ENCODE measurements around the gene BAAT.
"Not testable (repeated sequence)": the region's sequence is repeated elsewhere in the genome, so short reads cannot be mapped to it uniquely, and the experiment has no call there.

The BAAT gene

DNA sequence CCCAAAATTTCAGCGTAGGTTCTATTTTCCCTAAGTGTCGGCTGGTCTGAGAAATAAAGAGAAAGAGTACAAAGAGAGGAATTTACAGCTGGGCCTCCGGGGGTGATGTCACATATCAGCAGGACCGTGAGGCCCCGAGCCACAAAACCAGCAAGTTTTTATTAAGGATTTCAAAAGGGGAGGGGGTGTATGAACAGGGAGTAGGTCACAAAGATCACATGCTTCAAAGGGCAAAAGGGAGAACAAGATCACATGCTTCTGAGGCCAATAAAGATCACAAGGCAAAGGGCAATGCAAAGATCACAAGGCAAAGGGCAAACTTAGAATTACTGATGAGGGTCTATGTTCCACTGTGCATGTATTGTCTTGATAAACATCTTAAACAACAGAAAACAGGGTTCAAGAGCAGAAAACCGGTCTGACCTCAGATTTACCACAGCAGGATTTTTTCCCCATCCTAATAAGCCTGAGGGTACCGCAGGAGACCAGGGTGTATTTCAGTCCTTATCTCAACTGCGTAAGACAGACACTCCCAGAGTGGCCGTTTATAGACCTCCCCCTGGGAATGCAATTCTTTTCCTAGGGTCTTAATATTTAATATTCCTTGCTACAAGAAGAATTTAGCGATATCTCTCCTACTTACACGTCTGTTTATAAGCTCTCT lies at the start of gene BAAT:
BAAT (minus strand) TSS at position 134 of the 664 bp plus-strand sequence. CDS start 13,602 bp downstream, outside the sequence.
- not testable (repeated sequence) for DNase-seq (ENCODE audit: low read depth in 3 of 3)

DNA sequence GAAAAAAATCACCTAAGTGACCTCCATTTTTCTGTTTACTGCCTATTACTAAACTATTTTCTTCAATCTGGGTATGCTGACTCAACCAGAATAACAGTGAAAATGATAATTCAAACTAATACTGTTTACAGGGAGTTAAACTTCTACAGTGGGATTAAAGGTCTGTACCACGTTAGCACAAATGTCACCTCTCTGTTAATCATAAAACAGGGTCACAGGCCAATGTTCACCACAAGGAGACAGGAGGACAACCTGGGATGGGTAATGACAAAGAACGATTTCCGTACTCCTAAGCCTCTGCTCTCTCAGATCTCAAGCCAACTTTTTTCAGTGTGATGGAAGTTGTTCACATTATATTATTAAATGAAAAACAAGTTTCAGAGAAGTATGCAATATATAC lies 48.4 kb upstream of the BAAT start:
- DNase-seq (ENCODE audit: low read depth in 3 of 3), result no peak

DNA sequence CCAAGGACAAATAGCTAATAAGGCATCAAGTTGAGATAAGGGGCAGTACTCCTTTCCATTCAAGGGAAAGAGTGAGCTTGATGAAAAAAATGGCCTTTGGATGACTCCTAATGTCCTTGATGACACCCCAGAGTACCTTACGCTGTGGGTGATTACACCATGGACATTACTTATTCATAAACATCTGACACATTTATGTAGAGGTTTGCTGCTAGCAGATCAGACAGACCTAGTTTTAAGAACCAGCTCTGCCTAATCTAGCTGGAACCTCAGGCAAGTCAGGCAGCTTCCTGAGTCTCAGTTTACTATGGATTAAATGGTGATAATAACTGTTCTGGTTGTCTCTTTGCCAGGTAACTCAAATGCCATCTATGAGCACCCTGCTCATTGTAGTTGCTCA lies 47.9 kb upstream of the BAAT start:
- no peak for DNase-seq (ENCODE audit: low read depth in 3 of 3)

DNA sequence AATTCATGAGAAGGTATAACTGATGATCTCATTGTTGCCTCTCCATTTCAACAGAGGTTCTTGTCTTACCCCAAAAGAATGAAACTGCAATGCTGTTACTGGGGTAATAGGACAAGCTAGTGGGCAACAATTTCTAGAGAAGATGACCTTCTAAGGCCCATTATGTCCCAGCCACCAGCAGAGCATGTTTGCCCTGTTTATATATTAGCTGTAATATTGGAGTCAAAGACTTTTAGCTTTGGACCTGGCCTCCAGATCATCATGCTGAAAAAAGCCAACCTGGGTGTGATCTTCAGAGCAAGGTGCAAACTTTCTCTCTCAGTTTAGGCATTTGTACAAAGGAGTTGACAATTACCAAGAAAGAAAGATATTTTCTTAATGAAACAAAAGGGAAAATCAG lies 47.4 kb upstream of the BAAT start:
- no peak for DNase-seq (ENCODE audit: low read depth in 3 of 3)

DNA sequence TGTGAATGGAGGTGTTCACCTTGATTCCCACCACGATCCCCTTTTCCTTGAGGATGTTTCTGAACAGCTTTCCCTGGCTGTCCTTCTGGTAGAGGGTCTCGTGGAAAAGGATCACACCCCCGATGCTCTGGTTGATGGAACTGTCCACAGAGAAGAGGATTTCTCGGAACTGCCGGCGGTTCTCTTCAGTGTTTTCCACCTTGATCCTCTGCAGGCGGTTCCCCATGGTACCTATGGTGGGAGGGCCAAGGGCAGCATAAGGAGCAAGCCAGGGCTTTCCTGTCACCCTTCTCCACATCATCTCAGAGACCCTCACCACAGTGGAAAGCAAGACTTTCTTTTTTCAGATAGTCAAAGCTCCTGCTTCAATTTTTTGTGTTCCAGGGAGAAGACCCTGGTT lies 44.9 kb upstream of the BAAT start:
- no peak for DNase-seq (ENCODE audit: low read depth in 3 of 3)

DNA sequence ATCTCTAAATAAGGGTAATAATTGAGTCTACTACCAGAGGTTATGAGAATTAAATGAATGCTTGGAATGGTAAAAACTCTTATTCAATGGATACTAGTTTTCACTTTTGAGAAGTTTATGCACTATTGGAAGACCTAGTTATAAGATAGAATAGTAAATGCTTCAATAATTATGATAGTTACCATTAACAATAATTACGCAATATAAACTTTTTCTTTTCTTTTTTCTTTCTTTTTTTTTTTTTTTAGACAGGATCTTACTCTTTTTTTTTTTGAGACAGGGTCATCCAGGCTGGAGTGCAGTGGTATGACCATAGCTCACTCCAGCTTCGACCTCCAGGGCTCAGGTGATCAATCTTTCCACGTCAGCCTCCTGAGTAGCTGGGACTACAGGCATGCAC lies 44.1 kb upstream of the BAAT start:
- no peak for DNase-seq (ENCODE audit: low read depth in 3 of 3)

DNA sequence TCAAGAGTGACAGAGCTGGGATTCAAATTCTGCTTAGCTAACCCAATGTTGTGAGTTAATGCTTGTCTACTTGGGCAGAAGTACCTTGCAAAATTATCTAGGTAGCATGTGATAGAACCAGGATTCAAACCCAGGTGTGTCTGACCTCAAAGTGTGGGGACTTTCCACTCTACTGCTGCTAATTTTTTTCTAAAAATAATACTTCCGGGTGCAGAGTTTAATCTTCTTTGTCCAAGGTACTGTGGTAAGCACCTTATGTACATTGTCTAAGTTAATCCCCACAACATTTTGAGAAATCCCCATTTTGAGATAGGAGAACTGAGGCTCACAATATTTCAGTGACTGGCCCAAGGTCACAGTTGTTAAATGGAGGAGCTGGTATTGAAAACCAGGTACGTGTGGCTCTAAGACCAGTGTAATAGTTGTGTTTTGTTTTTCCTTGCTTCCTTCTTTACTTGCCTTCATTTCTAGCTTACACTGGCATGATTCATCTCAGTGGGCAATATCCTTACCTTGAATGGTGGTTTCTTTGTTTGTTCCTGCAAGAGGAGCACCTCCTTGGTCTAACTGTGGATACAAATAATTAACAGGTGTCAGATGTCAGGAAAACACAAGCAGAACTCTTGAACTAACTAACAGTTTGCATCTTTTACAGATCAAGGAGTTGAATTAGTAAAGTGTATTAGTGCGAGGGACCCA lies 43.3 kb upstream of the BAAT start:
- no peak for DNase-seq (ENCODE audit: low read depth in 3 of 3)

DNA sequence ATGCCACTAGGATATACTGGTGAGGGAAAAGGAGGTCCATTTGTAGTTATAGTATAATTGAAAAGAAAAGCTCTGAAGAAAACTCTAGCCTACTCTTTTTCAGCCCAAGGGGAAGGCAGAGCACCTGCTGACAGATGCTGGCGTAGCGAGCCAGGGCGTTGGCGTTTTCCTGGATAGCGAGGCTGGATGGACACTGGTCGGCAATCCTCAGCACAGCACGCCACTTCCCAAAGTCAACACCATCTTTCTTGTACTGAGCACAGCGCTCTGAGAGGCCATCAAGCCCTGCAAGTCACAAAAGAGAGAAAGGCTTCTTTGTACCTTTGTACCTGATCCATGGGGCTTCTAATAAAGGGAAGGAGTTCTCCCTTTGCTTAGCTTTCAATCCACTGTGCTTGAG lies 42.6 kb upstream of the BAAT start:
- DNase-seq (ENCODE audit: low read depth in 3 of 3), result no peak

DNA sequence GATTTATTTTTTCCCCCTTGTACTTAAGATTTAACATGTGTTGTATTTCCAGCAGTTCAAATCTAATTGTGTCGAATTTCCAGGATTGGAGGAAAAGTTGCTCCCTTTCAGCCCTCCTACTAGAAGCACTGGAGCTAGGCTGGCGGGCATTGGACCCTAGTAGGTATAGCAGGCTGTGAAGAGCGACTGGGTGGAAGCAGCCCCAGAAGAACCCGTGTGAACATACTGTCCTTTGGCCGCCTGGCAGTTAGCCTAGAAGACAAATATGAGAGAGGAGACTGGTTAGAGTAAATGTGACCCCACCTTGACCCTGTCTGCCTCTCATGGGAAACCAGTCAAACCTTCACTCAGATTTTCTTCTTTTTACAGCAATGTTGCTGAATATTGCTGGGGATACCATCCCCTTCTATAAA lies 36.9 kb upstream of the BAAT start:
- DNase-seq (ENCODE audit: low read depth in 3 of 3), result no peak

DNA sequence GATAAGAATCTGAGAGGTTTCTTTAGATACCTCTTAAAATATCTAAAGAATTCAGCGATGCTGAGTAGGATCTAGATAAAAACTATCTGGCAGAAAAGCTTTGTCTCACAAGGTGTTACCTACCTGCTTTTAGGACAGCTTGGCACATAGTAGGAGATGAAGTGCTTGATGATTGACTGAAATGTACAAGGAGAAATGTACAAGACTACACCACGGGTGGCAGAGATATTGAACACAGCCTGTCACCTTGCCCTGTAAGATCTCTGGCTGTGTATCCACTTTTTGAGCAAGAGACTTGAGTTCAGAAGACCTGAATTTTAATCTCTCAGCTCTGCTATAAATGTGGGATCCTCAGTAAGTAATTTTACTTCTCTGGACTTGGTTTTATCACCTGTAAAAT lies 35.1 kb upstream of the BAAT start:
- no peak for DNase-seq (ENCODE audit: low read depth in 3 of 3)

DNA sequence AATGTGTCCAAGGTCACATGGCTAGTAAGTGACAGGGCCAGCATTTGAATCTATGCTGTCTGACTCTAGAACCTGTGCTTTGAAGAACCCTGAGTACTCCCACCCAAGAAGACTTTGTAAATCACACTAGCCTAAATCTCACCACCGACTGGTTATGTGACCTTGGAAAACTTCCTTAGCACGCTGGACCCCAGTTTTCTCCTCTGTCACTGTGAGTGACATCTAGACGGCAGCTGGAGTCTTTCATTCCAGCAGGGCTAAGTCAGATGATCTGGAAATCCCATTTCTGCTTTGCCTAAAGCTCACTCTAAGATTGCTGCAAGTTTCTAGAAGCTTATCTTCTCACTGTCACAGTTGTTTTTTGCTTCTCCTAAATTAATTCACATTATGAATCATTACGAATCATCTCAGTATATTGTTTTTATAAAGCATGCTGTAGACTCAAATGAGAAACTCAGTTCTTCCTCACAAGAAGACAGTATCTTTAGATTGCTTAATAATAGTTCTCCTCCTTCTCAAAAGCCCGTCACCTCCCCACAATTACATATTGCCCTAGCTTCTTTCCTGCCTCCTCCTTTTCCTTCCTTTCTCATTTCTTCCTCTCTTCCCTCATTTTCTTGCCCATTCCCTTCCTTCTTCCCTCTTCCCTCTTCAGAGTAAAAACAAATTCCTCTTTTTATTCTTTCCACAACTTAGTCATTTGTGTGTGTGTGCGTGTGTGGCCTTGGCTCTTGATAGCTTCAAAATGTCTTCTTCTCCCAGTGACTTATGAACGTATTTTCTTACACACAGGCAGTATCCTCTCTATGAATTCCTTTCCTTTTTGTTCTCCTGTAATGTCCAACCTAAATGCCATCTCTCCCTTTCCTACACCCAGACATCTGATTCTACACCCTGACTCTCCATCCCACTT lies 34.0 kb upstream of the BAAT start:
- DNase-seq (ENCODE audit: low read depth in 3 of 3), result no peak

DNA sequence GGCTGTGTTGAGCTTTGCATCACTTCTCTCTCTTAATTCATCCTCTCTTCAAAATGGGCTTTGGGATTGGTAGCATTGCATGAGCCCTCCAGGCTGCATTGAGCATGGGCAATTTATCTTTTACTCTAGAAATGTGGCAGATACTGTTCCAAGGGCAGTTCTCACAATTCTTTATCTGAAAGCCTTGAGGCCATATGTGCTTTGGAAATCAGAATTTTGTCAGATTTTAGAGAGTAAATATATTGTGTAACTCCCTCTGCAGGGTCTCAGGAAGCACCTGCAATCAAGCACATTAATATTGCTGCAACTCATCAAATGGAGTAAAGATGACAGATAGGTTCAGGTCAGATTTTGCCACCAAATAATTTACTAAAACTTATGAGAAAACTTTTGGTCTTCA lies 33.2 kb upstream of the BAAT start:
- DNase-seq (ENCODE audit: low read depth in 3 of 3), result no peak

DNA sequence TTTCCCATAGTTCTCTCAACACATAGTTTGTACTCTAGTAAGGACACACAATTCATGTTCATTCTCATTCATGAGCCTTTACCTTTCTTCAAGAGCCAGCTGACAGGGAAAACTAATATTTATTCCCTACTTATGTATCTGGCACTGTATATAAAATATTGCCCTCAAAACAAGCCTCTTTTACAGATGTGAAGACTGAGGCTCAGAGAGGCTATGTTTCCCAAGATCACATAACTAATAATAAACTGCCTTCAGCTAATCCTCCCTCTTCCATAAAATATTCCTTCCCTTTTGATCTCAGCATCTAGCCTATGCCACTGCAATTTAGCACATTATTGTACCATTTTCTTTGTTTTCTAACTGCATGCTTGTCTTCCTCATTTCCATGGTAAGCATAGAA lies 32.6 kb upstream of the BAAT start:
- no peak for DNase-seq (ENCODE audit: low read depth in 3 of 3)

DNA sequence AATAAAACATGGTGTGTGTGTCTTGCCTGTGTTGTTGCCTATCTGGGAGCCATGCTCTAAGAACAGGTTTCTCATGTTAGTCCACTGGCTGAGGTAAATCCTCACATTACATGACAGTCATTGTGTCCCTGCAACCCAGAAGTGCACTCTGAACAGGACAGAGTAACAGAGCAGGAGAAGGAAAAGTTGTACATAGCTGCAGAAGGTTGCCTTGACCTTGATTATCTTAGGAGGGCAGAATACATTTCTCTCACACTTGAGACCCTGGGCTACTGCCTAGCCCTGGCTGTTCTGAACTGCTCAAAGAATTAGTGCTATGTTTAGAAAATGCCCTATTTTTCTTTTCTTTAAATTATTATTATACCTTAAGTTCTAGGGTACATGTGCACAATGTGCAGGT lies 30.8 kb upstream of the BAAT start:
- no peak for DNase-seq (ENCODE audit: low read depth in 3 of 3)

DNA sequence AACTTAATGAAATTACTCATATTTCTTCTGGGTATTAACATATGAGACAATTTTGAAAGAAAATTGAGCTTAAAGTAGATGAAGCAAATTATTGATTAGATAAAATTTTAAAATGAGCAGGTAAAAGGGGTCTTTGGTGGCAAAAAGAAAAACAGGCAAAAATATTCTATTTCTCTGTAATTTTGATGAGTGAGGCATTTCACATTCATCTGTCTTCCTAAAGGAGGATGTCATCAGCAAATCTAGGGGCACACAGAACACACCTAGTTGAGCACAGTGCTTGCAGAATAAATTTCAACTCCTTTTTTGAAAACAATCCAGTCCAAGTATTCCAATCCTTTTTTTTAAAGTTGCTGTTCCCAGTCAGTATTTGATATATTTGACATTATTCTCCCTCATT lies 30.0 kb upstream of the BAAT start:
- no peak for DNase-seq (ENCODE audit: low read depth in 3 of 3)

DNA sequence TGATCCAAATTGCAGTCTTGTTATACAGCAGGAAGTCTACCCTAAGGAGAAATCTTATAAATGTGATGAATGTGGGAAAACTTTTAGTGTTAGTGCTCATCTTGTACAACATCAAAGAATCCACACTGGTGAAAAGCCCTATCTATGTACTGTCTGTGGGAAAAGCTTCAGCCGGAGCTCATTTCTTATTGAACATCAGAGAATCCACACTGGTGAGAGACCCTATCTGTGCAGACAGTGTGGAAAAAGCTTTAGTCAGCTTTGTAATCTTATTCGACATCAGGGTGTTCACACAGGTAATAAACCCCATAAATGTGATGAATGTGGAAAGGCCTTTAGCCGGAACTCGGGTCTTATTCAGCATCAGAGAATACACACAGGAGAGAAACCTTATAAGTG lies 24.3 kb upstream of the BAAT start:
- no peak for DNase-seq (ENCODE audit: low read depth in 3 of 3)

DNA sequence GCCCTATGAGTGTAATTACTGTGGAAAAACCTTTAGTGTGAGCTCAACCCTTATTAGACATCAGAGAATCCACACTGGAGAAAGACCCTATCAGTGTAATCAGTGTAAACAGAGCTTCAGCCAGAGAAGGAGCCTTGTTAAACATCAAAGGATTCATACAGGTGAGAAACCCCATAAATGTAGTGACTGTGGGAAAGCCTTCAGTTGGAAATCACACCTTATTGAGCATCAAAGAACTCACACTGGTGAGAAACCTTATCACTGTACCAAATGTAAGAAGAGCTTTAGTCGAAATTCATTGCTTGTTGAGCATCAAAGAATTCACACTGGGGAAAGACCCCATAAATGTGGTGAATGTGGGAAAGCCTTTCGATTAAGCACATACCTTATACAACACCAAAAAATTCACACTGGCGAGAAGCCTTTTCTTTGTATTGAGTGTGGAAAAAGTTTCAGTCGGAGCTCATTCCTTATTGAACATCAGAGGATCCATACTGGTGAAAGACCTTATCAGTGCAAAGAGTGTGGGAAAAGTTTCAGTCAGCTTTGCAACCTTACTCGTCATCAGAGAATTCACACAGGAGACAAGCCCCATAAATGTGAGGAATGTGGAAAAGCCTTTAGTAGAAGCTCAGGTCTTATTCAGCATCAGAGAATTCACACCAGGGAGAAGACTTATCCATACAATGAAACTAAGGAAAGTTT lies 23.7 kb upstream of the BAAT start:
- DNase-seq (ENCODE audit: low read depth in 3 of 3), result no peak

DNA sequence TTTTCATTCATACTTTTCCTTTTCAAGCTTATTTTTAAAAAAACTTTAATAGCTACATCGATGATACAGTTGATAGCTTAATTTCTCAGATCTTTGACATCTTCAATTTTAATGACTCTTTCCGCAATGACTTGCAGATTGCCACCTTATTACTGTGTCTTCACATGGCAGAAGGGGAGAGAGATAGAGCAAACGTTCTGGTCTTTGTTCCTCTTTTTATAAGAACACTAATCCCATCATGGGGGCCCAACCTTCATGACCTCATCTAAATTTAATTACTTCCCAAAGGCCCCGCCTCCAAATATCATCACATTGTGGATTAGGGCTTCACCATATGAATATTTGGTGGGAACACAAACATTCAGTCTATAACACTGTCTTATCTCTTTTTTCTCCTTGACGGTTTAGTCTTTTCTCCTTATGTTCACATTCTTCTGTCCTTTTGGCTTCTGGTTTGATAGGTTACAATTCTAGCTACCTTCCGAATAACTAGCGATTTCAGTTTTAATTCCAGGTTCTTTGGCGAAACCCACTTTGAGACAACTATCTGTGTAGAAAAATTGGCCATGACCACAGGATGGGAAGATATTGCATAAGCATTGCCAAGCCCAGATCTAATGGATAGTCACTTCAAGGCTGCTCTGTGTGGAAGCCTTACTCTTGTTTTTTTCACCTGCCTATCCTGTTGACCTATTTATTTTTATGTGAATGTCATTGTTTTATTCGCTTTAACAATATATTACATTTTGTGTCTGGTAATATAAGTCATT lies 18.9 kb upstream of the BAAT start:
- no peak for DNase-seq (ENCODE audit: low read depth in 3 of 3)

DNA sequence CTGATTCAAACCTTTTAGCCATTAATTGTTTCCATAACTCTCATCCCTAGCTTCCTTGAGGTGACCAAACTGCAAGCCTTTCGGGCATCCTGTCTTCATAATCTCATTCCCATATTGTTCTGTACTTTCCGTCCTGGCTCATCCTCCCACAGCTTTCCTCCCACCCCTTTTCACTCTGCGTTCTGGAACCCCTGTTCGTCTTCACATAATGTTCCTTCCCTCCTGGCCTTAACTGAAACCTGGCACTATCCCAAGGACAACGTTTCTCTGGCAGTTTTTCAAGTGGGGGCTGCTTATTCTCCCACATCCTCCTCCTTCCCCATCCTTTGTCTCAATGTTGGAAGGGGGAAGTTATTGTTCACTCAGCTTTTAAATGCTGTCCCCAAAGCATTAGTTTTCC lies 15.3 kb upstream of the BAAT start:
- no peak for DNase-seq (ENCODE audit: low read depth in 3 of 3)

DNA sequence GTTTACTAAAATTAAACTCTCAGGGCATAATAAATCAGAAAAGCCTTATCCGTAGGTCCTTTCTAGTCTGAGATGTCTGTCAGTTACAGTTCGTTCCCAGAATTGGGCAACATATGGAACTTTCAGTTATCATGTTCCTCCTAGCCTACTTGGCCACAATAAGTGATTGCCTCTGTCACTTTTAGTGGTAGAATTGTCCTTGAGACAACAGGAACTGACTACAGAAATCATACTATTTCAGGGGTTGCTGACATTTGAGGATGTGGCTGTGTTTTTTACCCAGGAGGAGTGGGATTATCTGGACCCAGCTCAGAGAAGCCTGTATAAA lies 14.8 kb upstream of the BAAT start:
- DNase-seq (ENCODE audit: low read depth in 3 of 3), result no peak

DNA sequence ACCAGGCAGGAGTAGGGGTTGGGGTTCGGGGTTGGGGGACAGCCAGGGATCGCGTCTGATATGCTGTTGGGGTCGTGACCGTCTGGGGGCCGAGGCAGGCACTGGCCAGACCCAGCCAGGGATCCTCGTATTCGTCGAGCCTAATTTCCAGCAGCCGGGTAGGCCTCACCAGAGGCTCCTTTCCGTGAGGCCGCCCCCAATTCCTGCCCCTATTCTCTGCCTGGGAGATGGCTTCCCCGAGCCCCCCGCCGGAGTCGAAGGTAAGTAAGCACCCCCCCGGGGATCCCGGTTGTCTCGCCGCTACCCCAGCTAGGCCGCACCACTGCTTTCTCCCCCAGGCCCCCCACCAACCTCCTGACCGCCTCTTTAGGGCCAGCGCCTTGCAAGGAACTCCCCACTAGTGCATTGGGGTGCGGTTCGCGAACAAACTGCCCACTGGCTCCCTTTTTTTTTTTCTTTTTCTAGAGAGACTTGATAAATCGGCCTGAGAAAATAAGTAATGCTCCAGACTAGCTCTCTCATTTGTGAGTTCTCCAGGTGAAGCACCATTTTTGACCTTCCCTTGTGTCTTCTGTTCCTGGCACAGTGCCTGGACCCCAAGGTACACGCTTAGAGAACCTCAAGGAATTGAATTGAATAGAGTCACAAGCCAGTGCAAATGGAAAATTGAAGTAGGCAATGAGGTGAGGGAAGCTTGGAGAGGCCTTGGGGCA lies 14.3 kb upstream of the BAAT start:
- DNase-seq (ENCODE audit: low read depth in 3 of 3), result no peak

Data from stimulated activated CD4-positive, alpha-beta T cell treated with anti-CD3 and anti-CD28 coated beads, TNF-alpha, amount 100 ng/mL, for 48 hours (primary cell).